Measurements from ENCODE around the gene LPP.

GRCh38 chr3:188915127-188915526 lies 761.2 kb downstream of the LPP start:
- TF ChIP-seq GATA2 (IDR thresholded peaks at IDR 0.05; ENCODE audit: low read depth, low read length) (no peak), GATA3 (IDR thresholded peaks at IDR 0.05; ENCODE audit: low read depth, low read length) (no peak)

Measured in SH-SY5Y (cell line).